HG02885 (cell line): ENCODE data around the gene STXBP5.

Source experiments
- ATAC-seq: cut with Tn5 transposase; IDR thresholded peaks from one replicate; pipeline ENCODE4 v1.9.1; 2021; ENCODE audit warnings: mild to moderate bottlenecking; ENCODE audit not compliant: unreplicated experiment, poor library complexity

Gene STXBP5

GRCh38 chr6:147207837-147208754 is 3.9 kb downstream of the STXBP5 start:
- no peak for ATAC-seq

- ATAC-seq: no peak
Measured at GRCh38 chr6:147209762-147210449, 5.7 kb downstream of the STXBP5 start.

- ATAC-seq: no peak
Measured at GRCh38 chr6:147211349-147211748, 7.1 kb downstream of the STXBP5 start.

GRCh38 chr6:147211831-147212230 is 7.6 kb downstream of the STXBP5 start:
- no peak for ATAC-seq

GRCh38 chr6:147212622-147213021 is 8.4 kb downstream of the STXBP5 start:
- no peak for ATAC-seq

GRCh38 chr6:147213772-147214171 is 9.6 kb downstream of the STXBP5 start:
- ATAC-seq: no peak

- no peak for ATAC-seq
Measured at GRCh38 chr6:147214248-147215227, 10.3 kb downstream of the STXBP5 start.

- ATAC-seq: no peak
Measured at GRCh38 chr6:147216915-147217314, 12.7 kb downstream of the STXBP5 start.

- ATAC-seq: no peak
Measured at GRCh38 chr6:147217840-147218404, 13.7 kb downstream of the STXBP5 start.

GRCh38 chr6:147218797-147219196 is 14.6 kb downstream of the STXBP5 start:
- no peak for ATAC-seq

GRCh38 chr6:147219463-147219862 is 15.2 kb downstream of the STXBP5 start:
- ATAC-seq: no peak

GRCh38 chr6:147220345-147220744 is 16.1 kb downstream of the STXBP5 start:
- no peak for ATAC-seq

- ATAC-seq: no peak
Measured at GRCh38 chr6:147221739-147222138, 17.5 kb downstream of the STXBP5 start.

GRCh38 chr6:147222160-147222838 is 18.1 kb downstream of the STXBP5 start:
- ATAC-seq: peak; percentile 73

- no peak for ATAC-seq
Measured at GRCh38 chr6:147223736-147224135, 19.5 kb downstream of the STXBP5 start.

GRCh38 chr6:147226163-147226724 is 22.0 kb downstream of the STXBP5 start:
- ATAC-seq: no peak

GRCh38 chr6:147226877-147227276 is 22.7 kb downstream of the STXBP5 start:
- ATAC-seq: no peak

GRCh38 chr6:147227770-147228320 is 23.6 kb downstream of the STXBP5 start:
- ATAC-seq: no peak

GRCh38 chr6:147231589-147231988 is 27.4 kb downstream of the STXBP5 start:
- no peak for ATAC-seq
